Uterus (tissue), 4 donors: ENCODE data around the gene PIAS4. TPM values are rescaled to one million over a fixed set of nuclear protein-coding genes. Genes with fewer than 3 reads are reported as not detected.

Source experiments
- DNase-seq, 2 donors: peaks; one replicate each; pipeline ENCODE4 v3.0.0-alpha.2; 2019 to 2020
- H3K27ac ChIP-seq, 2 donors: fragments of 200-600 bp; sonication (generic); 1 replicate in 1 of 2; 2 replicates in 1 of 2; pipeline ENCODE4 v1.5.1; 2016 to 2018
- H3K27me3 ChIP-seq, 2 donors: fragments of 200-600 bp; sonication (generic); one replicate each; pipeline ENCODE4 v1.5.1; 2018 to 2019; ENCODE audit warnings: control low read depth in 1 of 2
- H3K36me3 ChIP-seq, 2 donors: fragments of 200-600 bp; sonication (generic); one replicate each; pipeline ENCODE4 v1.5.1; 2019; ENCODE audit warnings: control low read depth in 1 of 2
- H3K4me1 ChIP-seq, 2 donors: fragments of 200-600 bp; sonication (generic); one replicate each; pipeline ENCODE4 v1.5.1; 2018 to 2019; ENCODE audit warnings: control low read depth in 1 of 2
- H3K4me3 ChIP-seq, 2 donors: fragments of 200-600 bp; sonication (generic); 1 replicate in 1 of 2; 2 replicates in 1 of 2; pipeline ENCODE4 v1.5.1; 2018 to 2019; ENCODE audit warnings: mild to moderate bottlenecking in 1 of 2
- H3K9me3 ChIP-seq, 2 donors: fragments of 200-600 bp; sonication (generic); one replicate each; pipeline ENCODE4 v1.5.1; 2019; ENCODE audit warnings: control low read depth in 1 of 2
- CTCF ChIP-seq, 4 experiments: fragments of 200-600 bp in 2 of 4; fragments of 450-650 bp in 2 of 4; sonication (generic) in 2 of 4; IDR thresholded peaks; one replicate each; pipeline ENCODE4 v1.5.1; 2016 to 2019; ENCODE audit warnings: antibody characterized with exemption in 4 of 4, mild to moderate bottlenecking in 2 of 4, moderate library complexity in 1 of 4
- POLR2A ChIP-seq, 2 donors: fragments of 450-650 bp; IDR thresholded peaks; one replicate each; pipeline ENCODE4 v1.6.1; 2016; ENCODE audit warnings: antibody characterized with exemption in 2 of 2, mild to moderate bottlenecking in 1 of 2, moderate library complexity in 1 of 2
- intact Hi-C: fragments of 100-400 bp; cut with DNase I; formaldehyde crosslinking; loops from one replicate; pipeline ENCODE4 v1.15.1; 2023; ENCODE audit warnings: low total_unique reads
- total RNA-seq, 4 donors: library from RNA; depleted of rRNA in 3 of 4; stranded (reverse); fragments of >200 nt in 3 of 4; gene quantifications; one replicate each; pipeline versions ENCODE4 v1.1.0 to v1.2.4, GENCODE V29; 2014 to 2023
- donor health status: DM: yes; HTN: yes; CAD: no.

Gene PIAS4
- total RNA-seq, 4 donors from 2014 or later = 10.0 to 39.4 (median 23.4) TPM

GRCh38 chr19:4046946-4047683 is 39.6 kb downstream of the PIAS4 start:
- no peaks in the 10 kb centered on the region for H3K27me3 ChIP-seq
- no peak for DNase-seq
- no peaks in the 10 kb centered on the region for H3K36me3 ChIP-seq
- no peaks in the 10 kb centered on the region for H3K4me1 ChIP-seq
- no peak overlapping the region for H3K4me3 ChIP-seq
- intact Hi-C loops = no loop called here
- peak overlapping the region; percentile 53 to 61 for H3K27ac ChIP-seq
- no peak for TF ChIP-seq POLR2A (IDR thresholded peaks at IDR 0.05)
- no peak for TF ChIP-seq CTCF (IDR thresholded peaks at IDR 0.05)
- H3K9me3 ChIP-seq = no peaks in the 10 kb centered on the region

- DNase-seq = no peak
- intact Hi-C loops = no loop called here
- no peaks in the 10 kb centered on the region for H3K36me3 ChIP-seq
- no peak overlapping the region for H3K27ac ChIP-seq
- H3K9me3 ChIP-seq = no peaks in the 10 kb centered on the region
- peaks cover 0 to 11% of the 10 kb centered on the region in 2 donors for H3K4me1 ChIP-seq
- TF ChIP-seq CTCF (IDR thresholded peaks at IDR 0.05) (no peak), POLR2A (IDR thresholded peaks at IDR 0.05) (no peak)
- H3K27me3 ChIP-seq = no peaks in the 10 kb centered on the region
- H3K4me3 ChIP-seq = no peak overlapping the region
Measured at GRCh38 chr19:4049432-4049831, 41.9 kb downstream of the PIAS4 start.

- Histone ChIP-seq H3K4me3 (no peak overlapping the region), H3K27me3 (no peaks in the 10 kb centered on the region), H3K36me3 (no peaks in the 10 kb centered on the region), H3K27ac (peak overlapping the region in 1 of 2 donors; percentile 62), H3K4me1 (peaks cover 0 to 11% of the 10 kb centered on the region in 2 donors), H3K9me3 (no peaks in the 10 kb centered on the region)
- intact Hi-C loops = no loop called here
- peak in 1 of 2 donors; percentile 26 for DNase-seq
- TF ChIP-seq CTCF (IDR thresholded peaks at IDR 0.05) = no peak
- TF ChIP-seq POLR2A (IDR thresholded peaks at IDR 0.05) = no peak
Measured at GRCh38 chr19:4051175-4052101, 43.9 kb downstream of the PIAS4 start.

GRCh38 chr19:4052114-4052992 is 44.8 kb downstream of the PIAS4 start:
- H3K4me1 ChIP-seq = peaks cover 0 to 11% of the 10 kb centered on the region in 2 donors
- no peaks in the 10 kb centered on the region for H3K27me3 ChIP-seq
- no peaks in the 10 kb centered on the region for H3K9me3 ChIP-seq
- no peak overlapping the region for H3K4me3 ChIP-seq
- peak; percentile 47 to 52 for DNase-seq
- no peak for TF ChIP-seq CTCF (IDR thresholded peaks at IDR 0.05)
- no peak for TF ChIP-seq POLR2A (IDR thresholded peaks at IDR 0.05)
- intact Hi-C loops = no loop called here
- peak overlapping the region; percentile 40 to 62 for H3K27ac ChIP-seq
- H3K36me3 ChIP-seq = no peaks in the 10 kb centered on the region
